Stimulated activated CD8-positive, alpha-beta memory T cell treated with anti-CD3 and anti-CD28 coated beads, Interleukin-2, amount 100 ng/mL, for 1 hour (primary cell): ENCODE data around the gene MVP.

Experiments
- DNase-seq, 2 donors: peaks; one replicate each; pipeline ENCODE4 v3.0.0-alpha.2; 2020; ENCODE audit warnings: low read depth in 2 of 2

MVP gene

DNA sequence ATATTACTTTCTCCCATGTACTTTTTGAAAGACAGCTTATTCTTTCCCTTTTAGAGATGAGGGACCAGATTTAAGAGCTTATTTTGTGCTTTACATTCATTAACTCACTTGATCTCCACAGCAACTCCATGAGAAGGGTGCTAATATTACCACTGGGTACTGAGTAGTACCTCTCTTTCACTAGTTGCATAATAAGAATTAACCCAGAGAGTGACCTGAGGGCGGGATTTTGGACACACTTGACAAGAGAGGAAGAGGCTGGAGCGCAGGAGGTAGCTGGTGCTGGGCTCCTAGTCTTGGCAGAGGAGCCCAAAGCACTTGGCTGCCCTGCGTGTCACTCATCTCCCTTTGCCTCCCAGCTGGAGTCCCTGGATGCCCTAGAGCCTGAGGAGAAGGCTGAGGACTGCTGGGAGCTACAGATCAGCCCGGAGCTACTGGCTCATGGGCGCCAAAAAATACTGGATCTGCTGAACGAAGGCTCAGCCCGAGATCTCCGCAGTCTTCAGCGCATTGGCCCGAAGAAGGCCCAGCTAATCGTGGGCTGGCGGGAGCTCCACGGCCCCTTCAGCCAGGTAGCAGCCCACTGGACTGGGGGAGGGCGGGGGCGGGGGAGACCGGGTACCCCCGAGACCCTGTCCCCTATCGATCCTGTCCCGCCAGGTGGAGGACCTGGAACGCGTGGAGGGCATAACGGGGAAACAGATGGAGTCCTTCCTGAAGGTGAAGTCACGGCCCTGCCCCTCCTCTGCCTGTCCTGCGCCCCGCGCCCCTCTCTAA, 15.6 kb upstream of the MVP start:
- no peak for DNase-seq

DNA sequence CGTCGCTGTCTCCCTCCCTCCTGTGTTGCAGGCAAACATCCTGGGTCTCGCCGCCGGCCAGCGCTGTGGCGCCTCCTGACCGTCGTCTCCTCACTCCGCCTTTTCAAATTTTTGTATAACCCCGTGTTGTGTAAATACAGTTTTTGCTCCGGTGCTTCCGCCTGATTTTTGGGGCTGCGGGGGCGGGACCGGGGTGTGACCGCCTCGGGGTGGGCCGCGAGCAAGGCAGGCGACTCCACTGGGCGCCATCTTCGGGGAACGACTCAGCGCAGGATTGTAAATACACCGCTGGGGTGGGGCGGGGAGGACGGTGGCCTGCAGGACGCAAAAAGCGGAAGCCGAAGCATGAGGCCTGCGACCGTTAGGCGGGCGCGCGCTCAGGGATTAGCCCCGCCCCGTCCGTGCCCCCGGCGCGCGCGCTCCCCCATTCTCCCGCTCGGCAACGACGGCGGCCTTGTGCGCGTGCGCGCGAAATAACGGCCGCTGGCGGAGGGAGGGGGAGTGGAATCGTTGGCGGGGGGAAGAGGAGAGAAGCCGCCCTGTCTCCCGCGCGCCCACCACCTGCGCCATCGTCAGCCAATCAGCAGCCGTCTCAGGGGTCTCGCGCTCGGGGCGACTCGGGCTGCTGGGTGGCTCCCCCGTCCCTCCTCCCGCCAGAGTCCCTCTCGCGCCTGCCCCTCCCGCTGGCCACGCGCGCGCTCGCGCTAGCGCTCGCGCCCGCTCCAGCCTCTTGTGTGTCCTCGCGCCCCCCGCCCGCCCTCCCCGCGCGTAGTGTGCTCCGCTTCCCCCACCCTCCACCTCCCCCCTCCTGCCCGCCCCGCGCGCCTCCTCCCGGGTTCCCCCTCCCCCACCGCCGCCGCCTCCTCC, 14.8 kb upstream of the MVP start:
- DNase-seq: peak; percentile 92 to 96

DNA sequence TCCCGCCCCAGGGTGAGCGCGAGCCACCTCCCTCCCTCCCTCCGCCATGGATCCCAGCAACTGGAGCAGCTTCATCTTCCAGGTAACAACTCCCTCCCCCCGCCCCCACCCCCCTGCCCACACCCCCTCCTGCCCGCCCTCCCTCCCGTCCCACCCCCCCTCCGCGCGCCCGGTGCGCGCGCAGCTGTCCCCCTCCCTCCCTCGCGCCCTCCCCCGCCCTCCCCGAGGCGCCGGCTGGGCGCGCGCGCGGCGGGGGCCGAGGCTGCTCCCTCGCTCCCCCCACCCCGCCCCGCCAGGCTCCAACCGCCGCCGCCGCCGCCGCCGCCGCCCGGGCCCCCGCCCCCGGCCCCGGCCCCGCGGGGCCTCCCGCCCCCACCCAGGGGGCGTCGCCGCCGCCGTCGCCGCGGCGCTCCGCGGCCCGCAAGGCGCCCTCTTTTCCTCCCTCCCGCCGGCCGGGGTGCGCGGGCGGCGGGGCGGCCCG, 14.1 kb upstream of the MVP start, which contains the start of gene MAZ:
MAZ (plus strand) TSS at position 431 of the 481 bp plus-strand sequence. CDS start 173 bp downstream, outside the sequence.
- peak in 1 of 2 donors; percentile 62 for DNase-seq

DNA sequence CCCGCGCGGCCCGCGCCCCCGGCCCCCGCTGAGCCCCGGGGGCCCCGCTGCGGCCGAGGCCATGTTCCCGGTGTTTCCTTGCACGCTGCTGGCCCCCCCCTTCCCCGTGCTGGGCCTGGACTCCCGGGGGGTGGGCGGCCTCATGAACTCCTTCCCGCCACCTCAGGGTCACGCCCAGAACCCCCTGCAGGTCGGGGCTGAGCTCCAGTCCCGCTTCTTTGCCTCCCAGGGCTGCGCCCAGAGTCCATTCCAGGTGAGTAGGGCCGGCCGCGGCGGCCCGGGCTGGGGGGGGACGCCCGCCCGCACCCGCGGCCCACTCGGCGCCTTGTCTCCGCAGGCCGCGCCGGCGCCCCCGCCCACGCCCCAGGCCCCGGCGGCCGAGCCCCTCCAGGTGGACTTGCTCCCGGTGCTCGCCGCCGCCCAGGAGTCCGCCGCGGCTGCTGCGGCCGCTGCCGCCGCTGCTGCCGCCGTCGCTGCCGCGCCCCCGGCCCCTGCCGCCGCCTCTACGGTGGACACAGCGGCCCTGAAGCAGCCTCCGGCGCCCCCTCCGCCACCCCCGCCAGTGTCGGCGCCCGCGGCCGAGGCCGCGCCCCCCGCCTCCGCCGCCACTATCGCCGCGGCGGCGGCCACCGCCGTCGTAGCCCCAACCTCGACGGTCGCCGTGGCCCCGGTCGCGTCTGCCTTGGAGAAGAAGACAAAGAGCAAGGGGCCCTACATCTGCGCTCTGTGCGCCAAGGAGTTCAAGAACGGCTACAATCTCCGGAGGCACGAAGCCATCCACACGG, 13.4 kb upstream of the MVP start:
- no peak for DNase-seq

DNA sequence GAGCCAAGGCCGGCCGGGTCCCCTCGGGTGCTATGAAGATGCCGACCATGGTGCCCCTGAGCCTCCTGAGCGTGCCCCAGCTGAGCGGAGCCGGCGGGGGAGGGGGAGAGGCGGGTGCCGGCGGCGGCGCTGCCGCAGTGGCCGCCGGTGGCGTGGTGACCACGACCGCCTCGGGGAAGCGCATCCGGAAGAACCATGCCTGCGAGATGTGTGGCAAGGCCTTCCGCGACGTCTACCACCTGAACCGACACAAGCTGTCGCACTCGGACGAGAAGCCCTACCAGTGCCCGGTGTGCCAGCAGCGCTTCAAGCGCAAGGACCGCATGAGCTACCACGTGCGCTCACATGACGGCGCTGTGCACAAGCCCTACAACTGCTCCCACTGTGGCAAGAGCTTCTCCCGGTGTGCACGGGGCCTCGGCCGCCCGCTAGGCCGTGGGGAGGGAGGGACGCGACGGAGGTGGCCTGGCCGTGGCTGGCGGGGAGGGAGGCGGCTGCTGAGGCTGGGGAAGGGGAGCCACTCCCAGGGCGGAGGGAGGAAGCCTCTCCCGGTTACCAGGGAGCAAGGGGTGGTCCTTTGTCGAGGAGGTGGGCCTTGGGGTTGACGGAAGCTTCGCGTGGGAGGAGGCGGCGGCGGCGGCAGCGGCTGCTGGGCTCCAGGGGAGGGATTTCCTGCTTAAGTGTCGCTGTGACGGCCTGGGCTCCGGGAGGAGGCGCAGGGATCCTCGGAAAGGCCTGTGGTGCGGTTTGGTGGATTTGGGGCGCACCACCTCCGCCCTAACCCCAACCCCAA, 12.6 kb upstream of the MVP start:
- peak; percentile 68 to 73 for DNase-seq

DNA sequence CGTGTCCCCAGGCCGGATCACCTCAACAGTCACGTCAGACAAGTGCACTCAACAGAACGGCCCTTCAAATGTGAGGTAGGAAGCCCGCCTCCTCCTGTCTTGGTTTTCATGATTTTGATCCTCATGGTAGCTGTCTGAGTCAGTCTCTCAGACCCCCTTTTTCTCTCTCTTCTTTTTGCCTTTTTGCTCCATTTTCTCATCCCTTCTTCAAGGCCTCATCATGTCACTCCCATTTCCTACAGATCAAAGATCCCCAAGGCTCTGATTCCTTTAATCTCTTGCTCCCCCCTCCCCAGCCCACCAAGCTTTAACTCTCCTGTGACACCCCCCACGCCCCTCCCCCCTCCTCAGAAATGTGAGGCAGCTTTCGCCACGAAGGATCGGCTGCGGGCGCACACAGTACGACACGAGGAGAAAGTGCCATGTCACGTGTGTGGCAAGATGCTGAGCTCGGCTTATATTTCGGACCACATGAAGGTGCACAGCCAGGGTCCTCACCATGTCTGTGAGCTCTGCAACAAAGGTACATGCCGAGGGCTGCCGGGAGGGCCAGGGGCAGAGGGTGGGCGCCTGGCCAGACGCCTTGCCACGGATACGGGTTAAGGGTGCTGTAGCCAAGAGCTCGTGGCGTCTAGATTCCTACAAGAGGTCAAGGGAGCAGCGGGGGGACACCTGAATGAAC, 11.9 kb upstream of the MVP start:
- DNase-seq: no peak

DNA sequence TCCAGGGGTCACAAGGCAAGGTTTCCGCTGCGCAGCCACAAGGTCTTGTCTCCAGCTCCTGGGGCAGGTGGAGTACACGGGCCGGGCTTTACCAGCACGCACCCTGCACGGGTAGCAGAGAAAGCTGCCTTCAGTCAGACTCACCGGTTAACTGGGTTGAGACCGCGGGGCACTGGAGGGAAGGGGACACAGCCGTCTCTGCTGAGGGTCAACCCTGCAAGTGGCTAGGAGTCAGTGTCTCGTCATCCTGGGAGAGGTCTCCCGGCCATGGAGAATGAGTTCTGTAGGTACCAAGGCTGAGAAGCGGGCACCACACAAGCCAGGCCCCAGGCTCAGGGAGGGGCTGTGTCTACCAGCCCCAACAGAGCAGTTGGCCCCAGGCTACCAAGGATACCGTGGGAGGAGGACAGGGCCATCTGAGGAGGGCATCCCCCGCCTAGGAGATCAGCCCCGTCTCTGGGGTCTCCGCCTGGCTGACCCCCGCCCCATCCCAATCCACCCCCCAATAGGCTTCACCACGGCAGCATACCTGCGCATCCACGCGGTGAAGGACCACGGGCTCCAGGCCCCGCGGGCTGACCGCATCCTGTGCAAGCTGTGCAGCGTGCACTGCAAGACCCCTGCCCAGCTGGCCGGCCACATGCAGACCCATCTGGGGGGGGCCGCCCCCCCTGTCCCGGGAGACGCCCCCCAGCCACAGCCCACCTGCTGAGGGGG, 11.1 kb upstream of the MVP start:
- no peak for DNase-seq

DNA sequence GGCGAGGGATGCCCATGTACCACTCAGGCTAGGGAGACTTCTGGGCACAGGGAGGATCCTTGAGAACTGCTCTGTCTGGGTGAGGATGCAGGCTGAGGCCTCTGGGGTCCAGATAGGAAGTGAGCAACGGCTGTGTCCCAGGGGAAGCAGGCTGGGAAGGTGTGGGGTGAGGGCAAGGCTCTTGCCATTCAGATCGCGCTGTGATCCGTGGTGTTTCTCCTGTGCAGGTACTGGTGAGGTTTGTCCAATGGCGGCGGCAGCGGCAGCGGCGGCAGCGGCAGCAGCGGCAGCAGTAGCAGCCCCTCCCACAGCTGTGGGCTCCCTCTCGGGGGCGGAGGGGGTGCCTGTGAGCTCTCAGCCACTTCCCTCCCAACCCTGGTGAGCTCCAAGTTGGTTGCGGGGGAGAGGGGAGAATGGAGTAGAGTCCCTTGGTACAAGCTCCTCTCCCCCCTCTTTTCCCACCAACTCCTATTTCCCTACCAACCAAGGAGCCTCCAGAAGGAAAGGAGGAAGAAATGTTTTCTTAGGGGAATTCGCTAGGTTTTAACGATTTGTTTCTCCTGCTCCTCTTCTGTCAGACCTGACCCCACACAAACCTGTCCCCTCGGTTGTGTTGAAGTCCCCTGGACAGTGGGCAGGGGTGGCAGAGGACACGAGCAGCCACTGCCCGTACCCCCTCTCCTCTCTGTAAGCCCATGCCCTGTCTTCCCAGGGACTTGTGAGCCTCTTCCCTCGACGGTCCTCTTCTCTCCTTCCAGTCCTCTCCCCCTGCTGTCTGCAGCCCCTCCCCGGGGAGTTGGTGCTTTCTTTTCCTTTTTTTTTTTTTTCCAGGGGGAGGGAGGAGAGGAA, 10.2 kb upstream of the MVP start:
- DNase-seq: no peak

DNA sequence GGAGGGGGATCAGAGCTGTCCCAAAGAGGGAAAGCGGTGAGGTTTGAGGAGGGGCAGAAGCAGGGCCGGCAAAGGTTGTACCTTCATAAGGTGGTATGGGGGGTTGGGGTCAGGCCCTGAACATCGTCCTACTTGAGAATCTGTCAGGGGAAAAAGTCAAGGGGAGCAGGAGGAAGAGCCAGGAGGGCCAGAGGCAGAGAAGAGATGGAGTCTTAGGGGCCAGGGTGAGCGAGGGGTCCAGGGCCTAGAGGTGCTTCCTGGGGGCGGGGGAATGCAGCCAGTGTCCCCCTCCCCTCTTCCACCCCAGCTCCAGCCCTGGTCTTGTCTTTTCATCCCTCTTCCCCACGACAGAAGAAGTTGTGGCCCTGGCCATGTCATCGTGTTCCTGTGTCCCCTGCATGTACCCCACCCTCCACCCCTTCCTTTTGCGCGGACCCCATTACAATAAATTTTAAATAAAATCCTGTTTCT, 9.5 kb upstream of the MVP start:
- DNase-seq: no peak

DNA sequence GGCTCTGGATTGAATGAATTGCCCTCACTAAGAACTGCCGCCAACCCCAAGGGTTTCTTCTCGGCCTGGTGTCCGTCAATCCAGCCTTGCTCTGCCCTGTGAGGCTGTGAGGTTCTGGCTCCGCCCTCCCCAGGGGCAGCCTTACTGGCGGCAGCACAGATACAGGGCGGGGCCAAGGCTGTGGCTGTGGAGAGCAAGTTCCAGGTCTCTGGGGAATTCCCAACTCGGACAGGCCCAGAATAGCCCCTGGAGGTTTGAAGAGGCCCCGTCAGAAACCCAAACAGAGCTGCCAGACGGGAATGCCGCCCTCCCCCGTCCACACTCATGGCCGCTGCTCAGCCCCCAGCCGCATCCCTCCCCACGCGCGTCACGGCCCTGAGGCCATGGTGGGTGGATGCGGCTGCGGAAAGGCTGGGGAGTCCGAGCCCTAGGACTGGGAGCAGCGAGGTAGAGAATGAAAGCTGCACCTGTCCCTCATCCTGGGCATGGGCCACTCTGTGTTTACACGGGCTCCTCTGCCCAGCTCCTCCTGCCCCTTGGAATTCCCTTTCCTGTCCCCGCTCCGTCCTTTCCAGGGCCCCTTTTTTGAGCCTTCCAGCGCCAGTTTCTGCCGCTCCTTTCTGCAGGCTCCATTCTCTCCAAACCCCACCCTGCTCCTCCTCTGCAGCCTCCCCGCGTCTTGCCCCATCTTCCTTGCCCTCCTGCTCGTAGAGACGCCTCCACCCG, 8.9 kb upstream of the MVP start:
- no peak for DNase-seq

DNA sequence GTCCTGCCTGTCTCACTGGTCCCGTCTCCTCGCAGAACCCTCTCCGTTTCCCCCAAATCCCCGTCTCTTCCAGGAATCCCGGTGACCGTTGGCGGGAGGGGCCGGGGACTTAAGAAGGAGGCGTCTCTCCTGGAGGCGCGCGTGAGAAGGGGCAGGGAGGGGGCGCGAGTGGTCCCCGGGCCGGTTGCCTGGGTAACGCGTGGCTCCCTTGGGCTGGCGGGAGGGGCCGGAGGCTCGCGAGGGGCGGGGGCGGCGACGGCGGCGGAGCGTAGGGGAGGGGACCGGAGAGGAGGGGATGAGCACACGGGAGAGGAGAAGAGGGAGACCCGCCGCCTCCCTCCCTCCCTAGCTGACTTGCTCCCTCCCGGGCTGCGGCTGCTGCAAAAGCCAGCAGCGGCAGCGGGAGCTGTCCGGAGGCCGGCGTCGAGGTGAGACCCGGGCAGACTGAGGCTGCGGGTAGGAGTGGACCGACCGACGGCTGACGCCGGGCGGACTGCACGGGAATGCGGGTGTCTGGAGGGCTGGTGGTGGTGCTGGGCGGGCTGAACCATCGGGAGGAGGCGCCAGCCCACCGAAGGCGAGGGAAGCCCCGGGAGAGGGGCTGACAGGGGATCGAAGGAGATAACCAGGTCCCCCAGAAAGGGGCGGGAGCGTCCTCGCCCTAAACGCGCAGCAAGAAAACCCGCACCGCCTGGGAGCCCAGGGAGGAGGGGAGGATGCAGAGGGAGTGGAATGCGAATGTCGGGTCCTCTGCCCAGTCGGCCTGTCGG, 8.2 kb upstream of the MVP start, which contains the start of gene PRRT2:
PRRT2 (plus strand) TSS at position 298 of the 770 bp plus-strand sequence. CDS start 862 bp downstream, outside the sequence.
- no peak for DNase-seq

DNA sequence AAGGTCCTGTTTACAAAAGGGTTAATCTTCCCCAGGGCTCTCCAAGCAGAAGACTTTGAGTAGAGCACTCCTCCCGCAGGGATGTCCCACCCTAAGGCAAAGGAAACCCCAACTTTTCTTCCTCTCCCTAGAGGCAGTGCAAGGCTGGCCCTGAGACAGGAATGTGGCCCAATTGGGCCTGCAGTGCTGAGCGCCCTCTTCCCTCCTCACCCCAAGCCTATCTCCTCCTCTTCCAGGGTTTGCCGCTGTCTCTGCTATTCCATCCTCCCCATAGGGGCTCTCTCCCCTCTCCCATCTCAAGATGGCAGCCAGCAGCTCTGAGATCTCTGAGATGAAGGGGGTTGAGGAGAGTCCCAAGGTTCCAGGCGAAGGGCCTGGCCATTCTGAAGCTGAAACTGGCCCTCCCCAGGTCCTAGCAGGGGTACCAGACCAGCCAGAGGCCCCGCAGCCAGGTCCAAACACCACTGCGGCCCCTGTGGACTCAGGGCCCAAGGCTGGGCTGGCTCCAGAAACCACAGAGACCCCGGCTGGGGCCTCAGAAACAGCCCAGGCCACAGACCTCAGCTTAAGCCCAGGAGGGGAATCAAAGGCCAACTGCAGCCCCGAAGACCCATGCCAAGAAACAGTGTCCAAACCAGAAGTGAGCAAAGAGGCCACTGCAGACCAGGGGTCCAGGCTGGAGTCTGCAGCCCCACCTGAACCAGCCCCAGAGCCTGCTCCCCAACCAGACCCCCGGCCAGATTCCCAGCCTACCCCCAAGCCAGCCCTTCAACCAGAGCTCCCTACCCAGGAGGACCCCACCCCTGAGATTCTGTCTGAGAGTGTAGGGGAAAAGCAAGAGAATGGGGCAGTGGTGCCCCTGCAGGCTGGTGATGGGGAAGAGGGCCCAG, 7.3 kb upstream of the MVP start:
- no peak for DNase-seq

DNA sequence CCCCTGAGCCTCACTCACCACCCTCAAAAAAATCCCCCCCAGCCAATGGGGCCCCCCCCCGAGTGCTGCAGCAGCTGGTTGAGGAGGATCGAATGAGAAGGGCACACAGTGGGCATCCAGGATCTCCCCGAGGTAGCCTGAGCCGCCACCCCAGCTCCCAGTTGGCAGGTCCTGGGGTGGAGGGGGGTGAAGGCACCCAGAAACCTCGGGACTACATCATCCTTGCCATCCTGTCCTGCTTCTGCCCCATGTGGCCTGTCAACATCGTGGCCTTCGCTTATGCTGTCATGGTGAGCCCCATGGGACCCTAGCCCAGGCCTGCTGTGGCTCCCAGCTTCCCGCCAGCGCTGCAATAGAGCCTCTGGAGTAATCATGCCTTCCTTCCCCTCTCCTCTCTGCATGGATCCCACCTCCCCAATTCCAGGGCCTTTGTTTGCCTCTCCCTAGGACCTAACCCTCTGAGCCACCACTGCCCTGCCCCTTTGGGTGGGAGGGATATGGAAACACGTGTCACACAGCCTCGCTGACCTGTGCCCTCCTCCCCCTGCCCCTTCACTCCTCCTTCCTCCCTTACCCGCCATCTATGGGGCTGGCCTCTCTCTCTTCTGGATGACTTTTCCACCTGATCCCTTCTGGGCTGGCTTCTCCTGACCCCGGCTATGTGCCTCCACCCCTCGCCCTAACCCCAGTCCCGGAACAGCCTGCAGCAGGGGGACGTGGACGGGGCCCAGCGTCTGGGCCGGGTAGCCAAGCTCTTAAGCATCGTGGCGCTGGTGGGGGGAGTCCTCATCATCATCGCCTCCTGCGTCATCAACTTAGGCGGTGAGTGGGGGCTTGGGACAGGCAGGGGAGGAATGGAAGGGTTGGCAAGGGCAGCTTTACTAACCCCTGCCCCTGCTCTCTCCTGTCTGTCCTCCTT, 6.4 kb upstream of the MVP start:
- no peak for DNase-seq

DNA sequence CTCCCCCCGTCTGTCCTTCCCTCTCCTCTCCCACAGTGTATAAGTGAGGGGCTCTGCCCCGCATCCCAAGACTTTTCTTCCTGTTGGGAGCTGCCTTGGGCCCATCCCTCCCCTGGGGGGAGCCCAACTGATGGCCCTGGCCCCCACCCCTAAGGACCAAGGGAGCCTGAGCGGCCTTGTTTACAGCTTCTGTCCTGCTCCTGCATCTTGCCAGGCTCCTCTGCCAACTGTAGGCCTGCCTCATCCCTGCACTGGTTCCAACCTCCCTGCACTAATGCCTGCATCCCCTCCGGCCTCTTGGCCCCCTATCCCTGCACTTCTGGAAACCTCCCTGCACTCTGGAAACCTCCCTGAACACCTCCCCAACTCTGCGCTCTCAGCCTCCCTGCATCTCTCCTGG, 5.7 kb upstream of the MVP start:
- no peak for DNase-seq
